Measurements from ENCODE around the gene EFHC1. TPM values are rescaled to one million over a fixed set of nuclear protein-coding genes. Genes with fewer than 3 reads are reported as not detected.
A peak's percentile ranks its signal among the peaks of the same experiment; 100 is the strongest.

EFHC1 gene
- total and polyA plus RNA-seq, 12 donors = 3.3 to 14.3 (median 5.8) TPM

- DNase-seq (no peak), ATAC-seq (no peak)
- TF ChIP-seq CTCF (IDR thresholded peaks at IDR 0.05) = no peak
- WGBS, 2 donors = 75 to 76% methylated on average over 3 of the region's 3 CpGs
- Histone ChIP-seq H3K4me1 (peaks cover 10 to 49% (median 33%) of the 10 kb centered on the region in 9 donors), H3K27ac (no peak overlapping the region), H3K36me3 (peaks cover 0 to 15% (median 0%) of the 10 kb centered on the region in 9 donors), H3K9me3 (peaks cover 0 to 5% (median 0%) of the 10 kb centered on the region in 11 donors), H3K27me3 (no peaks in the 10 kb centered on the region), H3K4me3 (no peak overlapping the region)
- intact Hi-C loops (cut with DNase I) = loop anchor here in 5 of 10 donors (5.0 to 10.0 kb wide), 3 partner anchors 74 to 169 kb away; partner anchors contain the start of gene EFHC1 (in 2 of the 5)
Measured at GRCh38 chr6:52495922-52496321, 75.8 kb downstream of the EFHC1 start.

DNA sequence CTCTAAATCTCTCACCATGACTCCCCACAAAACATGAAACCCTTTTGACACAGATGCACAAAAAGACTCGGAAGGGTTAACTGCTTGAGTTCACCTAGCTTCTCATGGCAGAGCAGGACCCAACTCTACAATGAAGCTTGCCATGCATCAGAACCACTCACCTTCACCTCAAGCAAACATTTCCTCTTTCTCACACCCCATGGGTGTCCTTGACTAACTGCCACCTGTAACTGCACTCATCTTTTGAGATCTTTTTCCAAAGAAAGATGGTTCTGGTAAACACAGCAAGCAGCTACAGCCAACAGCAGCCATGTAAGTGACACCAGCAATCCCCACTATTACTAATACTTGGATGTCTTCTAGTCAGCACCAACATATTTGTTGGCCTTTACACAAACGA, 76.5 kb downstream of the EFHC1 start:
- Histone ChIP-seq H3K27ac (no peak overlapping the region), H3K36me3 (peaks cover 0 to 21% (median 0%) of the 10 kb centered on the region in 9 donors), H3K4me3 (no peak overlapping the region), H3K4me1 (peaks cover 12 to 51% (median 36%) of the 10 kb centered on the region in 9 donors), H3K9me3 (peaks cover 0 to 5% (median 0%) of the 10 kb centered on the region in 11 donors), H3K27me3 (no peaks in the 10 kb centered on the region)
- no peak for TF ChIP-seq CTCF (IDR thresholded peaks at IDR 0.05)
- no peak for DNase-seq
- 91 to 92% methylated on average over 2 of the region's 2 CpGs for WGBS, 2 donors
- no peak for ATAC-seq
- intact Hi-C loops (cut with DNase I) = loop anchor here in 5 of 10 donors (5.0 to 10.0 kb wide), 3 partner anchors 74 to 168 kb away; partner anchors contain the start of gene EFHC1 (in 2 of the 5)

- intact Hi-C loops (cut with DNase I) = loop anchor here in 6 of 10 donors (2.0 to 10.0 kb wide), 6 partner anchors 53 to 167 kb away; partner anchors contain the start of gene EFHC1 (in 4 of the 6)
- ATAC-seq = peak in 6 of 8 donors; percentile 20 to 55 (median 36)
Measured at GRCh38 chr6:52497652-52498408, 77.7 kb downstream of the EFHC1 start.

More at GRCh38 chr6:52497652-52498408, 77.7 kb downstream of the EFHC1 start:
- H3K36me3 ChIP-seq = peaks cover 0 to 33% (median 11%) of the 10 kb centered on the region in 9 donors
- 47 to 57% methylated on average over 14 of the region's 14 CpGs for WGBS, 2 donors
- no peaks in the 10 kb centered on the region for H3K27me3 ChIP-seq
- no peak overlapping the region for H3K4me3 ChIP-seq
- no peak for TF ChIP-seq CTCF (IDR thresholded peaks at IDR 0.05)
- DNase-seq = peak in 1 of 2 donors; percentile 75
- H3K27ac ChIP-seq = peak overlapping the region in 9 of 10 donors; percentile 76 to 90 (median 86)
- peaks cover 13 to 63% (median 42%) of the 10 kb centered on the region in 9 donors for H3K4me1 ChIP-seq
- peaks cover 0 to 5% (median 0%) of the 10 kb centered on the region in 11 donors for H3K9me3 ChIP-seq
